Measurements from ENCODE around the gene SPECC1. TPM values are rescaled to one million over a fixed set of nuclear protein-coding genes. Genes with fewer than 3 reads are reported as not detected.

The SPECC1 gene
- total RNA-seq, 1 donor from 2014 or later = 93.1 TPM

GRCh38 chr17:20257008-20257407, 247.8 kb downstream of the SPECC1 start:
- Histone ChIP-seq H3K4me3 (no peak overlapping the region), H3K9ac (no peak overlapping the region), H2AFZ (replicated peaks) (no peak overlapping the region), H3K4me2 (no peak overlapping the region), H3K4me1 (no peaks in the 10 kb centered on the region), H3K36me3 (no peaks in the 10 kb centered on the region), H3K79me2 (ENCODE audit: low read depth) (no peaks in the 10 kb centered on the region), H3K27me3 (no peaks in the 10 kb centered on the region), H3F3A (ENCODE audit: low read depth) (no peaks in the 10 kb centered on the region), H3K9me3 (ENCODE audit: low read depth) (no peaks in the 10 kb centered on the region), H4K20me1 (ENCODE audit: low read depth) (no peaks in the 10 kb centered on the region), H3K27ac (no peak overlapping the region)
- H3K27me3 Mint-ChIP-seq (ENCODE audit: insufficient read depth, low read depth) = no peaks in the 10 kb centered on the region
- no peak overlapping the region for H3K4me3 Mint-ChIP-seq
- TF ChIP-seq EZH2 (IDR thresholded peaks at IDR 0.05) = no peak
- no peak for TF ChIP-seq CTCF (IDR thresholded peaks at IDR 0.05)
- H3K9me3 Mint-ChIP-seq = peaks cover 11% of the 10 kb centered on the region
- no peak overlapping the region for H3K27ac Mint-ChIP-seq
- H3K36me3 Mint-ChIP-seq = peaks cover 46% of the 10 kb centered on the region
- H3K4me1 Mint-ChIP-seq = peaks cover 33% of the 10 kb centered on the region
- no peak for DNase-seq (ENCODE audit: low spot score)

GRCh38 chr17:20257798-20258197, 248.6 kb downstream of the SPECC1 start:
- H3K36me3 ChIP-seq = no peaks in the 10 kb centered on the region
- Mint-ChIP-seq H3K9me3 (peaks cover 11% of the 10 kb centered on the region), H3K36me3 (peaks cover 42% of the 10 kb centered on the region)

GRCh38 chr17:20259668-20260067, 250.5 kb downstream of the SPECC1 start:
- Histone ChIP-seq H3F3A (ENCODE audit: low read depth) (no peaks in the 10 kb centered on the region), H4K20me1 (ENCODE audit: low read depth) (no peaks in the 10 kb centered on the region), H3K4me2 (no peak overlapping the region), H3K27ac (no peak overlapping the region), H3K27me3 (no peaks in the 10 kb centered on the region), H2AFZ (replicated peaks) (no peak overlapping the region), H3K4me3 (no peak overlapping the region), H3K36me3 (no peaks in the 10 kb centered on the region), H3K79me2 (ENCODE audit: low read depth) (no peaks in the 10 kb centered on the region), H3K4me1 (no peaks in the 10 kb centered on the region), H3K9ac (no peak overlapping the region), H3K9me3 (ENCODE audit: low read depth) (no peaks in the 10 kb centered on the region)
- H3K36me3 Mint-ChIP-seq = peaks cover 42% of the 10 kb centered on the region
- H3K4me1 Mint-ChIP-seq = peaks cover 35% of the 10 kb centered on the region
- DNase-seq (ENCODE audit: low spot score) = no peak
- peak overlapping the region; percentile 39 for H3K27ac Mint-ChIP-seq
- peaks cover 11% of the 10 kb centered on the region for H3K9me3 Mint-ChIP-seq
- no peaks in the 10 kb centered on the region for H3K27me3 Mint-ChIP-seq (ENCODE audit: insufficient read depth, low read depth)
- H3K4me3 Mint-ChIP-seq = no peak overlapping the region
- no peak for TF ChIP-seq EZH2phosphoT487 (IDR thresholded peaks at IDR 0.05)
- TF ChIP-seq CTCF (IDR thresholded peaks at IDR 0.05) = no peak
- TF ChIP-seq EZH2 (IDR thresholded peaks at IDR 0.05) = no peak

More at GRCh38 chr17:20257798-20258197, 248.6 kb downstream of the SPECC1 start:
- TF ChIP-seq EZH2 (IDR thresholded peaks at IDR 0.05) (no peak), CTCF (IDR thresholded peaks at IDR 0.05) (no peak), EZH2phosphoT487 (IDR thresholded peaks at IDR 0.05) (no peak)
- Histone ChIP-seq H3K9me3 (ENCODE audit: low read depth) (no peaks in the 10 kb centered on the region), H4K20me1 (ENCODE audit: low read depth) (no peaks in the 10 kb centered on the region), H3K4me3 (no peak overlapping the region), H2AFZ (replicated peaks) (no peak overlapping the region), H3K4me2 (no peak overlapping the region), H3K27ac (no peak overlapping the region), H3K9ac (no peak overlapping the region), H3K27me3 (no peaks in the 10 kb centered on the region), H3K4me1 (no peaks in the 10 kb centered on the region), H3F3A (ENCODE audit: low read depth) (no peaks in the 10 kb centered on the region), H3K79me2 (ENCODE audit: low read depth) (no peaks in the 10 kb centered on the region)
- no peak for DNase-seq (ENCODE audit: low spot score)
- Mint-ChIP-seq H3K4me1 (peaks cover 41% of the 10 kb centered on the region), H3K4me3 (no peak overlapping the region), H3K27me3 (ENCODE audit: insufficient read depth, low read depth) (no peaks in the 10 kb centered on the region), H3K27ac (no peak overlapping the region)
